ENCODE measurements around the gene AP2S1.

DNA sequence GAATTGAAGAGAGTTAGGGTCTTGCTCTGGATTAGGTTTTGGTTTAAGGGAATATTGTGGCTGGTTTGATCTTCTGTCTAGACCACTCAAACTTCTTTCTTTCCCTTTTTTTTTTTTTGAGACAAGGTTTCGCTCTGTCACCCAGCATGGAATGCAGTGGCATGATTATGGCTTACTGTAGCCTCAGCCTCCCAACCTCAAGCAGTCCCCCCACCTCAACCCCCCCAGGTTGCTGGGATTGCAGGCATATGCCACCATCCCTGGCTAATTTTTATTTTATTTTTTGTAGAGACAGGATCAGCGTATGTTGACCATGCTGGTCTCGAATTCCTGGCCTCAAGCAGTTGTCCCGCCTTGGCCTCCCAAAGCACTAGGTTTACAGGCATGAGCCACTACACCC lies 31.4 kb upstream of the AP2S1 start:
- TF ChIP-seq CTCF (IDR thresholded peaks at IDR 0.05): no peak
- TF ChIP-seq POLR2AphosphoS5 (IDR thresholded peaks at IDR 0.05): no peak
- no peak for TF ChIP-seq POLR2A (IDR thresholded peaks at IDR 0.05)
